Keratinocyte (primary cell): Measurements from ENCODE around the gene KIF21A.

Source experiments
- EZH2 ChIP-seq: IDR thresholded peaks from one replicate; pipeline ENCODE4 v1.6.1; 2012; ENCODE audit warnings: inconsistent platforms, mild to moderate bottlenecking, low read length, moderate library complexity
- TF ChIP-seq, protein P1 (sequence below), 3 experiments: IDR thresholded peaks in 1 of 3; conservative IDR thresholded peaks in 1 of 3; optimal IDR thresholded peaks in 1 of 3; 2 replicates in 2 of 3; 3 replicates in 1 of 3; pipeline versions ENCODE3 to v1.5.1; 2011; ENCODE audit warnings: low read length in 3 of 3, mild to moderate bottlenecking in 3 of 3, moderate library complexity in 2 of 3, control low read depth in 1 of 3, inconsistent platforms in 1 of 3; ENCODE audit not compliant: insufficient read depth in 2 of 3; ENCODE audit errors: extremely low read depth in 1 of 3

GRCh38 chr12:39319180-39319579 is 123.7 kb downstream of the KIF21A start:
- TF ChIP-seq, protein P1, sequence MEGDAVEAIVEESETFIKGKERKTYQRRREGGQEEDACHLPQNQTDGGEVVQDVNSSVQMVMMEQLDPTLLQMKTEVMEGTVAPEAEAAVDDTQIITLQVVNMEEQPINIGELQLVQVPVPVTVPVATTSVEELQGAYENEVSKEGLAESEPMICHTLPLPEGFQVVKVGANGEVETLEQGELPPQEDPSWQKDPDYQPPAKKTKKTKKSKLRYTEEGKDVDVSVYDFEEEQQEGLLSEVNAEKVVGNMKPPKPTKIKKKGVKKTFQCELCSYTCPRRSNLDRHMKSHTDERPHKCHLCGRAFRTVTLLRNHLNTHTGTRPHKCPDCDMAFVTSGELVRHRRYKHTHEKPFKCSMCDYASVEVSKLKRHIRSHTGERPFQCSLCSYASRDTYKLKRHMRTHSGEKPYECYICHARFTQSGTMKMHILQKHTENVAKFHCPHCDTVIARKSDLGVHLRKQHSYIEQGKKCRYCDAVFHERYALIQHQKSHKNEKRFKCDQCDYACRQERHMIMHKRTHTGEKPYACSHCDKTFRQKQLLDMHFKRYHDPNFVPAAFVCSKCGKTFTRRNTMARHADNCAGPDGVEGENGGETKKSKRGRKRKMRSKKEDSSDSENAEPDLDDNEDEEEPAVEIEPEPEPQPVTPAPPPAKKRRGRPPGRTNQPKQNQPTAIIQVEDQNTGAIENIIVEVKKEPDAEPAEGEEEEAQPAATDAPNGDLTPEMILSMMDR (optimal IDR thresholded peaks at IDR 0.05 in 1 of 3, IDR thresholded peaks at IDR 0.05 in 1 of 3, conservative IDR thresholded peaks at IDR 0.05 in 1 of 3; ENCODE audit: extremely low read depth in 1 of 3, insufficient read depth in 2 of 3, low read length in 3 of 3): no peak
- no peak for TF ChIP-seq EZH2
